C4-2B (cell line): ENCODE results near the gene NPAS1.
"Not testable (repeated sequence)": the region's sequence is repeated elsewhere in the genome, so short reads cannot be mapped to it uniquely, and the experiment has no call there.

Experiments
- CTCF ChIP-seq: fragments of 450-650 bp; conservative IDR thresholded peaks from 2 replicates; pipeline ENCODE4 v1.5.1; 2017; ENCODE audit warnings: mild to moderate bottlenecking
- ZFX ChIP-seq: fragments of 450-650 bp; IDR thresholded peaks from 2 replicates; pipeline ENCODE4 v1.6.1; 2017

DNA sequence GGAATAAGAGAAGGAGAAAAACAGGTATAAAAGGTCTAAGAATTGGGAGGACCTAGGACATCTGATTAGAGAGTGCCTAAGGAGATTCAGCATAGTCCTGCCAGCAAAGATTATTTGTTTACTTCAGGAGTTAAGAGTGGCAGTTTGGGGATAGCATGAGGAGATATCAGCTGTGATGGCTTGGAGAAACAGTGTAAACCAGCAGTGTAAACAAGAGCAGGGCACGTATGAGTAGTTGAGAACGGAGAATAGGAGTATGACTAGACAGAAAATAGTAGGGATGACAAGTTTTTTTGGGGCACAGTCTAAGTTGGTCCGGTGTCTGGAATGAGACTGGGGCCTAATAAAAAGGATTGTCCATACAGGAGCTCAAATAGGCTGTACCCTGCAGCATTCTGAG is 30.9 kb downstream of the NPAS1 start:
- not testable (repeated sequence) for TF ChIP-seq CTCF, ZFX
